PC-3 (cell line): ENCODE measurements around the gene STIMATE. TPM values are rescaled to one million over a fixed set of nuclear protein-coding genes. Genes with fewer than 3 reads are reported as not detected.

Experiments
- ATAC-seq: fragments of 200-7000 bp; cut with Tn5 transposase; 2 replicates; pipeline ENCODE4 v1.9.1; 2020; ENCODE audit warnings: mild to moderate bottlenecking, moderate library complexity
- BruUV-seq: library from RNA; stranded (reverse); fragments of 400-500 nt; replicated peaks from 2 replicates; lab custom pipeline; 2021; lab: Mats Ljungman, UMichigan
- CTCF ChIA-PET: fragments of 300-600 bp; sonication (Branson Sonifier 250); formaldehyde crosslinking; loops from one replicate; lab custom pipeline; 2022; ENCODE audit warnings: antibody characterized with exemption; lab: Charles Lee
- POLR2A ChIA-PET: fragments of 300-600 bp; sonication (Branson Sonifier 250); formaldehyde crosslinking; loops from one replicate; lab custom pipeline; 2022; ENCODE audit warnings: antibody characterized with exemption; ENCODE audit not compliant: unreplicated experiment; lab: Charles Lee
- DNase-seq: peaks from one replicate; pipeline ENCODE4 v3.0.0-alpha.2; 2015
- H2AFZ ChIP-seq: fragments of 300-600 bp; sonication (generic); 2 replicates; pipeline ENCODE4 v1.6.0; 2016; ENCODE audit warnings: antibody characterized with exemption, low read length
- H3F3A ChIP-seq: fragments of 300-600 bp; sonication (generic); one replicate; pipeline ENCODE4 v1.6.0; 2017; ENCODE audit warnings: antibody characterized with exemption, low read length, control low read depth, mild to moderate bottlenecking; ENCODE audit not compliant: unreplicated experiment
- H3K27ac ChIP-seq: fragments of 300-600 bp; sonication (generic); 2 replicates; pipeline ENCODE4 v1.5.1; 2016; ENCODE audit warnings: mild to moderate bottlenecking, low read length
- H3K27me3 ChIP-seq: fragments of 300-600 bp; sonication (generic); 2 replicates; pipeline ENCODE4 v1.6.1; 2016; ENCODE audit warnings: low read length, mixed read lengths
- H3K36me3 ChIP-seq: fragments of 300-600 bp; sonication (generic); 2 replicates; pipeline ENCODE4 v1.6.1; 2016; ENCODE audit warnings: low read depth, mixed run types, low read length, mixed read lengths
- H3K4me1 ChIP-seq: fragments of 300-600 bp; sonication (generic); 2 replicates; pipeline ENCODE4 v1.5.1; 2016; ENCODE audit warnings: low read length; ENCODE audit not compliant: insufficient read depth
- H3K4me2 ChIP-seq: fragments of 300-600 bp; sonication (generic); 2 replicates; pipeline ENCODE4 v1.6.0; 2016; ENCODE audit warnings: low read length
- H3K4me3 ChIP-seq: fragments of 300-600 bp; sonication (generic); 2 replicates; pipeline ENCODE4 v1.5.1; 2016; ENCODE audit warnings: mild to moderate bottlenecking, low read length, mixed read lengths
- H3K79me2 ChIP-seq: fragments of 300-600 bp; sonication (generic); 2 replicates; pipeline ENCODE4 v1.6.1; 2017; ENCODE audit warnings: low read length, mixed read lengths
- H3K9ac ChIP-seq: fragments of 300-600 bp; sonication (generic); 2 replicates; pipeline ENCODE4 v1.6.0; 2016; ENCODE audit warnings: mild to moderate bottlenecking, low read length
- H3K9me2 ChIP-seq: fragments of 300-600 bp; sonication (generic); replicated peaks from 2 replicates; pipeline ENCODE4 v1.6.1; 2016; ENCODE audit warnings: mixed run types, low read length, mixed read lengths
- H3K9me3 ChIP-seq: fragments of 300-600 bp; sonication (generic); 2 replicates; pipeline ENCODE4 v1.6.1; 2016; ENCODE audit warnings: low read length, mixed read lengths
- H4K20me1 ChIP-seq: fragments of 300-600 bp; sonication (generic); 2 replicates; pipeline ENCODE4 v1.6.1; 2016; ENCODE audit warnings: low read length, mixed read lengths
- EZH2 ChIP-seq: fragments of 300-600 bp; sonication (generic); IDR thresholded peaks from one replicate; pipeline ENCODE4 v1.6.1; 2017; ENCODE audit warnings: antibody characterized with exemption, mild to moderate bottlenecking, low read length; ENCODE audit not compliant: unreplicated experiment
- EZH2phosphoT487 ChIP-seq: fragments of 300-600 bp; sonication (generic); IDR thresholded peaks from 2 replicates; pipeline ENCODE4 v1.6.1; 2018; ENCODE audit warnings: mild to moderate bottlenecking, antibody characterized with exemption, low read length, borderline replicate concordance
- intact Hi-C: fragments of 100-400 bp; cut with micrococcal nuclease; formaldehyde crosslinking; loops from 2 replicates; pipeline ENCODE4 v1.9.0; 2023
- total RNA-seq: library from RNA; depleted of rRNA; stranded (reverse); fragments of >200 nt; gene quantifications from 2 replicates; pipeline ENCODE4 v1.2.3, GENCODE V29; 2014
- TF ChIP-seq, protein P1 (sequence below): fragments of 300-600 bp; sonication (generic); conservative IDR thresholded peaks from 2 replicates; pipeline ENCODE4 v1.5.1; 2017; ENCODE audit warnings: antibody characterized with exemption, low read depth, mild to moderate bottlenecking, low read length

The STIMATE gene
- total RNA-seq, 1 experiment from 2014 or later, result 29.7 TPM

DNA sequence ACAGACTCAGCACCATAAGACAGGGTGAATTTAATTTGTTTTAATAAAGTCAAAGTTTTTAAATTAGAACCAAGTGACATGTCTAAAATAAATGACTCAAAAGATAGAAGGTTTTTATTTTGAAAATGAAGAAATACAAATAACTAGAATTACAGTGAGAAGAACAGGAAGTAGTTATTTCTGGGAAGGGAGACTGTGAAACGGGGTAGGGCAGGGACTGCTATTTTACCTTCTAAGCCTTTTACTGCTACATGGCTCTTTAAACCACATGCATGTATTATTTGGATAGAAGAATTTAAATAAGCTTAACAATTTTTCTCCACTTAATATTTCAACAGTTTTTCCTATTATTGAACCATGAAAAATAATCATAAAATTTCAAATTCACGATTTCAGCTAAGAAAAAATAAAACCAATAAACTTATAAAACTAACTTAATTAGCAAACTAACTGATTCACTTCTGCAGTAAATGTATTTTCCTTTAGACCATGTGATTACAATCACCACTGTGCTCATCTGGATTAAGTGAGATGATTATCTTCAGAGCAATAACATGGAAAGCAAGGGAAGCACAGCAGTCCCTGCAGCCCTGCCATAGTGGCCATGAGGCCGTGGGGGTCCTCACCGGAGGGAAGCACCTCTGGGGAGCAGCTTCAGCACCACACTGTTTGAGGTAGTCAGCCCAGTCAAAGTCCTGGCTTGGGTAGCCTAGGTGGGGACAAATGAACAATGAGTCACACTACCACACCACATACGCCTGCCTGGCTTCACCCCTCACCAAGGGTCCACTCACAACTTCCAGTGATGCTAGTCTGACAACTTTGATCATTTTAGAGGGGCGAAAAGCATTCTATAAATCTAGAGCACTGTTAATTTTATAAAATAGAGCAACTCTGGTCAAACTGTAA is 28.3 kb upstream of the STIMATE start:
- ATAC-seq, result no peak
- Histone ChIP-seq H3K27me3 (no peaks in the 10 kb centered on the region), H2AFZ (no peak overlapping the region), H3K9me2 (no peaks in the 10 kb centered on the region), H3K9me3 (no peaks in the 10 kb centered on the region), H3K9ac (no peak overlapping the region), H3K36me3 (peaks cover 6% of the 10 kb centered on the region), H3F3A (no peaks in the 10 kb centered on the region), H3K4me3 (no peak overlapping the region), H3K4me1 (no peaks in the 10 kb centered on the region), H3K27ac (no peak overlapping the region), H4K20me1 (no peaks in the 10 kb centered on the region), H3K79me2 (no peaks in the 10 kb centered on the region), H3K4me2 (no peak overlapping the region)
- TF ChIP-seq EZH2, result no peak
- TF ChIP-seq, protein P1, sequence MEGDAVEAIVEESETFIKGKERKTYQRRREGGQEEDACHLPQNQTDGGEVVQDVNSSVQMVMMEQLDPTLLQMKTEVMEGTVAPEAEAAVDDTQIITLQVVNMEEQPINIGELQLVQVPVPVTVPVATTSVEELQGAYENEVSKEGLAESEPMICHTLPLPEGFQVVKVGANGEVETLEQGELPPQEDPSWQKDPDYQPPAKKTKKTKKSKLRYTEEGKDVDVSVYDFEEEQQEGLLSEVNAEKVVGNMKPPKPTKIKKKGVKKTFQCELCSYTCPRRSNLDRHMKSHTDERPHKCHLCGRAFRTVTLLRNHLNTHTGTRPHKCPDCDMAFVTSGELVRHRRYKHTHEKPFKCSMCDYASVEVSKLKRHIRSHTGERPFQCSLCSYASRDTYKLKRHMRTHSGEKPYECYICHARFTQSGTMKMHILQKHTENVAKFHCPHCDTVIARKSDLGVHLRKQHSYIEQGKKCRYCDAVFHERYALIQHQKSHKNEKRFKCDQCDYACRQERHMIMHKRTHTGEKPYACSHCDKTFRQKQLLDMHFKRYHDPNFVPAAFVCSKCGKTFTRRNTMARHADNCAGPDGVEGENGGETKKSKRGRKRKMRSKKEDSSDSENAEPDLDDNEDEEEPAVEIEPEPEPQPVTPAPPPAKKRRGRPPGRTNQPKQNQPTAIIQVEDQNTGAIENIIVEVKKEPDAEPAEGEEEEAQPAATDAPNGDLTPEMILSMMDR, result no peak
- no peak for DNase-seq
- no TSS peak for BruUV-seq
- intact Hi-C loops, result no loop called here
- ChIA-PET CTCF (no interaction called here), POLR2A (interaction anchor here (0.6 kb wide), 1 partner anchor 10 kb away, joined by 3 read pairs; no protein-coding TSS in a partner anchor)

DNA sequence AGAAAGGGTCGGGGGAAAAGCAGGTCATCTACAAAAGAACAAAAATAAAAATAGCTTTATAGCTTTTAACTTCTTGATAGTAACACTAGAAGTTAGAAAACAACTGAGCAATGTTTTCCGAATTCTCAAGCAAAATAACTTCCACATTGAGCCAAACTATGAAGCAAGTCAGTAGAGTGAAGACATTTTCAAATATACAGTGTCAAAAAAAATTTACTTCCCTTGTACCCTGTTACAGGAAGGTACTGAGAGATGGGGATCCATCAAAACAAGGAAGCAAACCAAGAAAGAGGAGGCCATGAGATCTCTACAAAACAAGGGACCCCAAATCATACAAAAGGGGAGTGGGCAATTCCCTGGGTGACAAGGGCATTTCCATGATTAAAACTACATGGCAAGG is 26.6 kb upstream of the STIMATE start:
- Histone ChIP-seq H3K4me3 (no peak overlapping the region), H3K9me2 (no peaks in the 10 kb centered on the region), H3K27ac (no peak overlapping the region), H3K9ac (no peak overlapping the region), H3K4me1 (no peaks in the 10 kb centered on the region), H3K9me3 (no peaks in the 10 kb centered on the region), H2AFZ (no peak overlapping the region), H3K36me3 (peaks cover 11% of the 10 kb centered on the region), H3K79me2 (no peaks in the 10 kb centered on the region), H3K4me2 (no peak overlapping the region), H3F3A (no peaks in the 10 kb centered on the region), H4K20me1 (no peaks in the 10 kb centered on the region), H3K27me3 (no peaks in the 10 kb centered on the region)
- intact Hi-C loops, result no loop called here
- BruUV-seq, result no TSS peak
- POLR2A ChIA-PET, result no interaction called here
- CTCF ChIA-PET, result no interaction called here
- ATAC-seq, result no peak
- no peak for DNase-seq
- TF ChIP-seq EZH2 (no peak), EZH2phosphoT487 (no peak)
- TF ChIP-seq, protein P1, result no peak

DNA sequence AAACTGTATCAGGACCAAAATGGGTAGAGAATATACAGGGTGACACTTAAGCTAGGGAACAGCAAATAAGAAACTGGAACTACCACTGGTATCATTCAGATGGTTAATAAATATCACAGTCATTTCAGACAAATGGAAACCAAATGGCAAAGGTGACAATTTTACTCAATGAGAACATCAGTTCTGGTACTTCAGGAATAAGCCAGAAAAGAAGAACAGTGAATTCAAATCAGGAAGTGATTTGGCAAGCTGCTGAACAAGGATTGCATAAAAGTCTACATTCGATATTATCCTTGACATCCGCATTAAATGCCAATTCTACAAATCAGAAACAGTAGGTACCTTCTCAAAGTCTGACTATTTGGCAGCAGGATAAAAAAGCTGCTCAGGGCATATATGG is 23.5 kb upstream of the STIMATE start:
- Histone ChIP-seq H4K20me1 (no peaks in the 10 kb centered on the region), H3K9me2 (no peaks in the 10 kb centered on the region), H3K4me2 (no peak overlapping the region), H3K27me3 (no peaks in the 10 kb centered on the region), H3F3A (no peaks in the 10 kb centered on the region), H3K27ac (no peak overlapping the region), H3K9ac (no peak overlapping the region), H2AFZ (no peak overlapping the region), H3K9me3 (no peaks in the 10 kb centered on the region), H3K36me3 (peaks cover 11% of the 10 kb centered on the region), H3K4me1 (no peaks in the 10 kb centered on the region), H3K4me3 (no peak overlapping the region), H3K79me2 (no peaks in the 10 kb centered on the region)
- no TSS peak for BruUV-seq
- intact Hi-C loops, result no loop called here
- DNase-seq (no peak), ATAC-seq (no peak)
- ChIA-PET POLR2A (no interaction called here), CTCF (no interaction called here)
- TF ChIP-seq EZH2 (no peak), EZH2phosphoT487 (no peak)
- TF ChIP-seq, protein P1, result no peak
